ENCODE data around the gene CELSR1.

- no peak for TF ChIP-seq EZH2 (IDR thresholded peaks at IDR 0.05; ENCODE audit: low read depth)
- TF ChIP-seq, protein P1, sequence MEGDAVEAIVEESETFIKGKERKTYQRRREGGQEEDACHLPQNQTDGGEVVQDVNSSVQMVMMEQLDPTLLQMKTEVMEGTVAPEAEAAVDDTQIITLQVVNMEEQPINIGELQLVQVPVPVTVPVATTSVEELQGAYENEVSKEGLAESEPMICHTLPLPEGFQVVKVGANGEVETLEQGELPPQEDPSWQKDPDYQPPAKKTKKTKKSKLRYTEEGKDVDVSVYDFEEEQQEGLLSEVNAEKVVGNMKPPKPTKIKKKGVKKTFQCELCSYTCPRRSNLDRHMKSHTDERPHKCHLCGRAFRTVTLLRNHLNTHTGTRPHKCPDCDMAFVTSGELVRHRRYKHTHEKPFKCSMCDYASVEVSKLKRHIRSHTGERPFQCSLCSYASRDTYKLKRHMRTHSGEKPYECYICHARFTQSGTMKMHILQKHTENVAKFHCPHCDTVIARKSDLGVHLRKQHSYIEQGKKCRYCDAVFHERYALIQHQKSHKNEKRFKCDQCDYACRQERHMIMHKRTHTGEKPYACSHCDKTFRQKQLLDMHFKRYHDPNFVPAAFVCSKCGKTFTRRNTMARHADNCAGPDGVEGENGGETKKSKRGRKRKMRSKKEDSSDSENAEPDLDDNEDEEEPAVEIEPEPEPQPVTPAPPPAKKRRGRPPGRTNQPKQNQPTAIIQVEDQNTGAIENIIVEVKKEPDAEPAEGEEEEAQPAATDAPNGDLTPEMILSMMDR (conservative IDR thresholded peaks at IDR 0.05), result no peak
Observed at GRCh38 chr22:46484156-46484860, 53.1 kb downstream of the CELSR1 start.
